ENCODE results near the gene IRF5. TPM values are rescaled to one million over a fixed set of nuclear protein-coding genes. Genes with fewer than 3 reads are reported as not detected.

The IRF5 gene
- total and polyA plus RNA-seq, 10 of the 15 experiments (the other 5 are each of a cell fraction or from before 2014, with no cell fraction given), result 5.4 to 90.3 (median 61.7) TPM

GRCh38 chr7:128938544-128939074 is 882 bp downstream of the IRF5 start (continued):
- no peak for TF ChIP-seq CUX1 (IDR thresholded peaks at IDR 0.05; ENCODE audit: insufficient replicate concordance, low read depth, low read length)
- no peak for TF ChIP-seq HSF1 (IDR thresholded peaks at IDR 0.05; ENCODE audit: low read depth, low read length)
- TF ChIP-seq PKNOX1 (IDR thresholded peaks at IDR 0.05), result no peak
- no peak for TF ChIP-seq GATAD2B (conservative IDR thresholded peaks at IDR 0.05; ENCODE audit: low read depth)
- TF ChIP-seq PAX8 (IDR thresholded peaks at IDR 0.05), result no peak
- TF ChIP-seq MLLT1 (IDR thresholded peaks at IDR 0.05), result peak; percentile 84
- no peak for TF ChIP-seq MAX (IDR thresholded peaks at IDR 0.05; ENCODE audit: low read depth, low read length)
- peak in 1 of 2 experiments; percentile 45; a peak in 1 of 4 replicates for TF ChIP-seq IKZF2 (IDR thresholded peaks at IDR 0.05)
- no peak for TF ChIP-seq ZNF274 (IDR thresholded peaks at IDR 0.05; ENCODE audit: insufficient read depth, insufficient read length)
- TF ChIP-seq CREB1 (IDR thresholded peaks at IDR 0.05; ENCODE audit: low read depth), result no peak
- no peak for TF ChIP-seq SRF (IDR thresholded peaks at IDR 0.05; ENCODE audit: low read depth in 2 of 2, low read length in 2 of 2)
- TF ChIP-seq NR2C1 (IDR thresholded peaks at IDR 0.05), result no peak
- no peak for TF ChIP-seq NFYA (IDR thresholded peaks at IDR 0.05; ENCODE audit: borderline replicate concordance, low read depth, low read length)
- no peak for TF ChIP-seq YBX1 (IDR thresholded peaks at IDR 0.05)
- no peak for TF ChIP-seq NBN (IDR thresholded peaks at IDR 0.05)
- TF ChIP-seq SMARCA5 (IDR thresholded peaks at IDR 0.05), result no peak
- no peak for TF ChIP-seq CEBPZ (IDR thresholded peaks at IDR 0.05; ENCODE audit: low read depth, low read length)
- TF ChIP-seq PAX5 (IDR thresholded peaks at IDR 0.05; ENCODE audit: borderline replicate concordance, low read depth, low read length), result no peak
